ENCODE data around the gene DOCK4.

DOCK4 gene

DNA sequence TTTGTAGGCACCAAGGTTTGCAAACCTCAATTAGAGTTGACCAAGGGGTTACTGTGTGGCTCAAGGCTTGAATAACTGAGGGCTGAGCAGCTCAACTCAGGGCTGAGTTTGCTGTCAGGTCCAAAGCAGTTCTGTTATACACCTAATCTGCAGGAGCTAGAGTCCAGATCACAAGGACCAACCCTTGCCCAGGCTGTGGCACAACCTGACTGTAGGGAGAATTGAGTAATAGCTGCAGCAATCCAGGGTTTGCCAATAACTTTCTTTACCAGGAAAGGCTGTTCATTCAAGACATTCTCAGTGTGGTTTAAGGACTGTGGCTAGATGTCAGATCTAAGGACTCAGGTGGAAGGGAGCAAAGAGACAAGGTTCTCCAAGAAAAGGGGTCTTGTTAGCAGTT, 528.4 kb downstream of the DOCK4 start:
- no peak for DNase-seq
- in situ Hi-C loops (cut with MboI; ENCODE audit: low pct_unique_long_range_greater_than_20kb, low sequenced_read_pairs): no loop called here

DNA sequence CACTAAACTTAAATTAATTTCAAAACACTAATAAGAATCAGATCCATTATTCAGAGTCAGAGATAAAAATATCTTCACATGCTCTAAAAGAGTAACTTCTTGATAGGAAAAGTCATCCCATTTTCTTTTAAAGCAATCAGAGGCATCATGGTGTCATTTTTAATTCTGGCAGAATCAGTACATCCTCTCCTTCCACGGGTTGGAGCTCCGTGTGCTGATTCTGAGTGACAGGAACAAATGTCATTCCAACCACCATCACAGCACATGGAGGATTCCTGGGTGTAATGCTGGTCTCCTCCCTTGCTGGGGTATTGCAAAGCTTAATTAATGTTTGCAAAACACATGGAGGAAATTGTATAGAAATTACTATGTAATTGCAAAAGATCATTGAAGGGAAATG, 529.4 kb downstream of the DOCK4 start:
- in situ Hi-C loops (cut with MboI; ENCODE audit: low pct_unique_long_range_greater_than_20kb, low sequenced_read_pairs): no loop called here
- no peak for DNase-seq

All from KBM-7 (cell line).